Stimulated activated naive CD8-positive, alpha-beta T cell treated with anti-CD3 and anti-CD28 coated beads, Interleukin-15, Interleukin-2, amounts not matched to agents 100 ng/mL and 50 ng/mL, for 24 hours (primary cell): Measurements from ENCODE around the gene DLG2.

Source experiments
- H3K27ac Mint-ChIP-seq: one replicate; pipeline ENCODE4 v1.8.0; 2021; ENCODE audit warnings: mild to moderate bottlenecking, mixed read lengths
- H3K27me3 Mint-ChIP-seq: one replicate; pipeline ENCODE4 v1.8.0; 2021; ENCODE audit warnings: mixed read lengths
- H3K36me3 Mint-ChIP-seq: one replicate; pipeline ENCODE4 v1.8.0; 2021; ENCODE audit warnings: low read depth, mixed read lengths
- H3K4me1 Mint-ChIP-seq: one replicate; pipeline ENCODE4 v1.8.0; 2021; ENCODE audit warnings: low read depth, mixed read lengths
- H3K4me3 Mint-ChIP-seq: one replicate; pipeline ENCODE4 v1.8.0; 2021; ENCODE audit warnings: mild to moderate bottlenecking, mixed read lengths
- H3K9me3 Mint-ChIP-seq: one replicate; pipeline ENCODE4 v1.8.0; 2021; ENCODE audit warnings: mixed read lengths

DLG2 gene

DNA sequence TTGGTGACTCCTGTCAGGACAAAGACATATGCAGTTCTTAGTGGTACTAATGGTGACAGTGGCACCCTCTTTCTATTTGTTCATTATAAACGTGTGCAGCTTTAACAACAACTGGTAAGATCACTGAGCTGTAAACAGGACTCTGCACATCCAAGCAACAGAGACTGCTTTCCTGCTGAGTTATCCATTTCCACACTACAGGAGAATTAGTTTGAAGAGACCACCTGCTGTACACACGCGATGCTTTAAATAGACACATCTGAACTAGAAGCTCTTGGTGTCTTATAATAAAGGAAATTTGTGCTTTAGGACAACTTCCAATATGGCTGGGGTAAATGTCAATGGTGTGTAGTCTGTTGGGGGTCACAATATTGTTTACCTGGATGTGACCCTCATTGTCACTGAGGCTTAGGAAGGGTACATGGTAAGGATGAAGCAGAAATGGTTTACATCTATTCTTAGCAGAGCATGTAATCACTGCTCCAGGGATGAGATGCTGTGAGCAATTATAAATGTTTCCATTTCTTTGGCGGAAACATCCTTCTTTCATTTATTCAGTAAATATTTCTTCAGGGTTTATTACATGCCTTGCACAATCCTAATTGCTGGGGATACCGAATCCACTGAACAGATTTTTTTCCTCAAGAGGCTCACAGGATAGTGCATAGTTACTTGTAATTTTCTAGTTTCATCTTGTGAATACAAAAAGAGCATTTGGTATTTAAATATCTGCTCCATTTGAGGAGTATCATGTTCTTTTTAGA lies 1987.0 kb downstream of the DLG2 start:
- Mint-ChIP-seq H3K9me3 (peaks cover 4% of the 10 kb centered on the region), H3K27ac (no peak overlapping the region), H3K4me1 (no peaks in the 10 kb centered on the region), H3K36me3 (no peaks in the 10 kb centered on the region), H3K27me3 (peaks cover 8% of the 10 kb centered on the region), H3K4me3 (no peak overlapping the region)

DNA sequence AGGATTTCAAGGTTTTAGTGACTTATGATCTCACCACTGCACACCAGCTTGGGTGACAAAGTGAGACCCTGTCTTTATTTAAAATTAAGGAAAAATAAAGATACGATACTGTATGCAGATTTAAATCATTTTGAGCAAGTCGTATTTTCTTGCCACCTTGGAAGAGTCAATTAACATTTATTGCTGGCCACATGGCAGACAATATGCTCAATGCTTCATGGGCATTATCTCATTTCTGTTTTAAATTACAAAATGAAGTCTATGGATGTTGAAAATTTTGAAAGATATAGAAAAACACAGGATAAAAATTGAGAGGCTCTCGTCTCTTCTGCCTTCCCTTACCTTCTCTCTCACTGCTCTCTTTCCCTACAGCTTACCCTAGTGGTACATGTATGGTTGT lies 1992.0 kb downstream of the DLG2 start:
- Mint-ChIP-seq H3K27me3 (peaks cover 4% of the 10 kb centered on the region), H3K27ac (no peak overlapping the region), H3K9me3 (peaks cover 4% of the 10 kb centered on the region), H3K4me3 (no peak overlapping the region), H3K4me1 (no peaks in the 10 kb centered on the region), H3K36me3 (no peaks in the 10 kb centered on the region)

DNA sequence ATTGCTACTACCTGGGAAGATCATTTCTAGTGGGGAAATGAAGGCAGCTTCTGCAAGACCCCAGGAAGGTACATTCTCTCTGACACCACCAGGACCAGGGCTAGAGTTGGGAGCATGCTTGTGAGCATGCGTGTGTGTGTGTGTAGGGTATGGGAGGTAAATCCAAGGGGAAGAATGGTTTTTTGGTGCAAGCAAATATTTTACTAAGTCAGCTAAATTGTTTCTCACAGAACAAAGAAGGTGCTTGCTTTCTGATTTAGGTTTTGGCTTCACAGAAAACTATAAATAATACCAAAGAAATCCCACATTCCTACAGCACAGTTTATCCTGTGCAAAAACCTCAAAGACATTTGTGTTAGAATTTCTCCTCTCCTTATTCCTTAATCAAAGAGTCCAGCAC lies 1996.9 kb downstream of the DLG2 start:
- Mint-ChIP-seq H3K4me3 (no peak overlapping the region), H3K27me3 (peaks cover 4% of the 10 kb centered on the region), H3K27ac (no peak overlapping the region), H3K36me3 (no peaks in the 10 kb centered on the region), H3K4me1 (no peaks in the 10 kb centered on the region), H3K9me3 (no peaks in the 10 kb centered on the region)

DNA sequence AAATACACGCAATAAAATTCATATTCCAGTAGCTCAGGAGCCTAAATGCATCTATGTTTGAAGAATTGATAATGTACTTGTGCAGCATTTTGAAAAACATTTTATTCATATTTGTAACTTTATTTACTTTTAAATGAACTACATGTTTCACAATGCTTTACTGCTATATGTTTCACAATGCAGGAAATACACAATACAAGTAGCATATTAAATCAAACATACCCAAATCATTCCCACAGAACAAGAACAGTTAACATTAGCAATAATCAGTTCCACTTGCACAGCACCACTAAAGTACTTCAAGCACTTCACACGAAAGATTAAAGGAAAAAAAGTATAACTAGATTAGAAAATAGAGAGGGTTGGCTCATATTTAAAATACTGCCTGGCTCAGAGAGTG lies 1997.4 kb downstream of the DLG2 start:
- Mint-ChIP-seq H3K4me3 (no peak overlapping the region), H3K4me1 (no peaks in the 10 kb centered on the region), H3K9me3 (no peaks in the 10 kb centered on the region), H3K27me3 (peaks cover 4% of the 10 kb centered on the region), H3K27ac (no peak overlapping the region), H3K36me3 (no peaks in the 10 kb centered on the region)

DNA sequence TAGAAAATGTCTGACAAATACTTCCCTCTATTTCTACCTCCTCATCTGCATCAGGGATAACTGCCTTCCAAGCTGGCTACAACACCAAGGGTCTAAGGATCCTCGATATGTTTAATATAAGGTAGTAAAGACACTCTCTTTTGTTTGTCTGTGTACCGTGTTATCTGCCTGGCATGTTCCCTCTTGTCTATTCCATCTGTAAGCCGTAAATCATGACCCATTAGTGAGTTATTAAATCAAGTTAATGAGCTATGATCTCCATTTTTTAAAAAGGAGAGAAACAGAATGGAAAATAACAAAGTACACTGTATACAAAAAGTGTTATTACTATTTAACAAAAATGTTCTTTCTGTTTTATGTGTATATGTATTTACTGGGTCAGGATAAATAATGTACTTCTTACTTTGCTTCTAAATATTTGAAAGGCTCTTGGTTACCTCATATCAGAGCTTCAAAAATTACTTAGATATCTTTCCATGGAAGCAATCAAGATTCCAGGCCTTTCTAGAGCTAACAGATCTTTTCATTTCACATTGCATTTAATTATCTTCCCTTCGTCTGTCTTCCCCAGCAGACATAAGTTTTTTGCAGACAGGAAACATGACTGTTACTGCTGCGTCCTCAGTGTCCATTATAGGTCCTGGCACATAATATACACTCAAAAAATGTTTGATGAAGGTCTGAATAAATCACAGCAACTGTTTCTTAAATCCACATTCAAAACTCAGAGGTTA lies 1998.4 kb downstream of the DLG2 start:
- no peaks in the 10 kb centered on the region for H3K36me3 Mint-ChIP-seq
- peaks cover 4% of the 10 kb centered on the region for H3K27me3 Mint-ChIP-seq
- H3K9me3 Mint-ChIP-seq, result no peaks in the 10 kb centered on the region
- no peak overlapping the region for H3K4me3 Mint-ChIP-seq
- no peaks in the 10 kb centered on the region for H3K4me1 Mint-ChIP-seq
- no peak overlapping the region for H3K27ac Mint-ChIP-seq

DNA sequence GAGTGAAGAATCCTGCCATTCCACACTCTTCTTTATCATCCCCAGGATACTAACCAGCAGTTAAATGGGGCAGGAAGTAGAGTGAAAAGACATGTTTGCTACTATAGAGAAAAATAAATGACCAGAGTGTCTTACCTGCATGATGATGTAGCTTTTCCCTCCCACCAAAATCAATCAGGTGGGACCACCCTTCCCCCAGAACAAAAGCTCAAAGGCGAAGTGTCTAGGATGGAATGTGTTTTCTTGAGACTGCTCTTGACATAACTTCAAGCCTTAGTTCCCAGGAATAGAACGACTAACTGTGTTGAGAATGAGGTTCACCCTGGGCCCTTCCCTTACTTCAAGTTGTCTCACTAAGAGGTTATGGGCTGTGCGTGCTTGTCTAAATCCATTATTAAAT lies 2001.8 kb downstream of the DLG2 start:
- Mint-ChIP-seq H3K4me1 (no peaks in the 10 kb centered on the region), H3K9me3 (no peaks in the 10 kb centered on the region), H3K27me3 (peaks cover 4% of the 10 kb centered on the region), H3K4me3 (no peak overlapping the region), H3K27ac (no peak overlapping the region), H3K36me3 (no peaks in the 10 kb centered on the region)

DNA sequence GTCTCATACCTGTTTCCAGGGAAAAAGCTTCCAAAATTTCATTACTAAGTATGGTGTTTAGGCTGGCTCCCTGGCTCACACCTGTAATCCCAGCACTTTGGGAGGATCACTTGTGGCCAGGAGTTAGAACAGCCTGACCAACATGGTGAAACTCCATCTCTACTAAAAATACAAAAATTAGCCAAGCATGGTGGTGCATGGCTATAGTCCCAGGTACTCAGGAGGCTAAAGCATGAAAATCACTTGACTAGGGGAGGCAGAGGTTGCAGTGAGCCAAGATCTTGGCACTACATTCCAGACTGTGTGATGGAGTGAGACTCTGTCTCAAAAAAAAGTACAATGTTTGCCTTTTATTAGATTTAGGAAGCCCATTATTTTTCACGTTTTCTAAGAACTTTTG lies 2009.5 kb downstream of the DLG2 start:
- Mint-ChIP-seq H3K27me3 (no peaks in the 10 kb centered on the region), H3K4me1 (no peaks in the 10 kb centered on the region), H3K27ac (no peak overlapping the region), H3K36me3 (no peaks in the 10 kb centered on the region), H3K4me3 (no peak overlapping the region), H3K9me3 (no peaks in the 10 kb centered on the region)

DNA sequence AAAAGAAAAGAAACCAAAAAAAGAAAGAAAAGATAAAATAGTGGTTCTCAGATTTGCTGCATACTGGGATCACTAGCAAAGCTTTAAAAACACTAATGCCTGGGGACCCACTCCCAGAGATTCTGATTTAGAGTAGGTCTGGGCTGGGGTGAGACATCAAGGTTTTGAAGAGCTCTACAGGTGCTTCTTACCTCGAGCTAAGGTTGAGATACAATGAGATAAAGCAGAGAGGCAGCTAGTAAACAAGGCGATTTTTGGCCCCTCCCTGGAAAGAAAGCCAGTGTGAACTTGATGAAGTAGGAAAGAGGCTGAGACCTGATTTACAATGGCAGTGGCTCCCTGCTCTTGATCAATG lies 2013.4 kb downstream of the DLG2 start:
- Mint-ChIP-seq H3K27ac (no peak overlapping the region), H3K27me3 (peaks cover 11% of the 10 kb centered on the region), H3K4me3 (no peak overlapping the region), H3K9me3 (no peaks in the 10 kb centered on the region), H3K4me1 (no peaks in the 10 kb centered on the region), H3K36me3 (no peaks in the 10 kb centered on the region)

DNA sequence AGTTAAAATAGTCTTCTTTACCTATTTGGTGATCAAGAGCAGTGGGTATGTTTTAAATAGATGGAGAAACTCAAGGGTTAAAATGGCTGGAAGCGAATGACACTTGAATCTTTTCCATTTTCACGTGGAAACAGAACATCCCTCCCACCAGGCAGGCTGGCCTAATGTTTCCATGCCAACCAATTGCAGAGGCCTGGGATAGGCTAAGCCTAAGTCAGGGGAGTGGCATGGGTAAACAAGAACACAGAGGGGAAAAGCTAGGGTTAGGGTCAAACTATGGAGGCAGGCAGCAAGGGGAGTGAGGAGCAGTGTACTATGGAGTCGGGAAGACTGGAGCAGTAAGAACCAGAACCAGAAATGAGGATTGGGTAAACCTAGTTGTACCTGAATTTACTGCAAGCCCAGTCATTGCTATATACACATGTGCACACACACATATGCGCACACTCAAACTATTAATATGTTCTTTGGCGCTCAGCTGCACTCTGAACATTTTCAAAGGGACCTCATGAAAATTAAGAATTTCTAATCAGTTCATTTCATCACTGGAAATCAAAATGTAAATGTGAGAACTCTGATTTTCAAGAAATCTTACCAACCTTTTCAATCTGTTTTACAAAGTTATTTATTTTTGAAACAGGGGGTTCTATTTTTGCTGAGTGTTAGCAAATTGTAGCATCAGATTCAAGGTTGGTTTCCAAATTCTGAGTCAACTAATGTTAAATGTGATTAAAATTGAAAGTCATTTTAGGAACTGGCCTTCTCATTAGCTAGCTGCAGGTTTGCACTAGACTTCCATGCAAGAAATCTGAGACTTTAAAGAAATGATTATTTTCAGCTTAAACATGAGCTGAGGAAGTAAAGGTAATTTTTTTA lies 2014.0 kb downstream of the DLG2 start:
- H3K4me3 Mint-ChIP-seq, result no peak overlapping the region
- no peaks in the 10 kb centered on the region for H3K9me3 Mint-ChIP-seq
- H3K27me3 Mint-ChIP-seq, result peaks cover 11% of the 10 kb centered on the region
- H3K4me1 Mint-ChIP-seq, result no peaks in the 10 kb centered on the region
- H3K36me3 Mint-ChIP-seq, result no peaks in the 10 kb centered on the region
- H3K27ac Mint-ChIP-seq, result no peak overlapping the region

DNA sequence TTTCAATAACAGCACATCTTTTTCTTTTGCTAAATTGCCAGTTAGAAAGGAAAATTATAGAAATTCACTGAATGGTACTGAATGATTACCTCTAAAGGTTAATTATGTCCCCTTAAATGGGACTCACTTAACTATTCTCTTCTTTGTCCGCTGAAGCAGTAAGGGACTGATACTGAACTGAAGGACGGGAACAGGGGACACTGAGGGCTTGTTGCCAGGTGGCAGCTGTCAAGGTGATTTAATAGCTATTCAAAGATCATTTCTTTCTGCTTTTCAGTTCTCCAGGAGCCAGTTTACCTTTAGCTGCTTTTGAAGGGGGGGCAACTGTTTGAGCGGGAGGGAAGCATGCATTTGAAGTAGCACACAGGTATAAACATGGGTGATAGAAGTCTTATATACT lies 2015.5 kb downstream of the DLG2 start:
- H3K9me3 Mint-ChIP-seq, result no peaks in the 10 kb centered on the region
- no peaks in the 10 kb centered on the region for H3K4me1 Mint-ChIP-seq
- peaks cover 11% of the 10 kb centered on the region for H3K27me3 Mint-ChIP-seq
- H3K36me3 Mint-ChIP-seq, result no peaks in the 10 kb centered on the region
- no peak overlapping the region for H3K27ac Mint-ChIP-seq
- no peak overlapping the region for H3K4me3 Mint-ChIP-seq

DNA sequence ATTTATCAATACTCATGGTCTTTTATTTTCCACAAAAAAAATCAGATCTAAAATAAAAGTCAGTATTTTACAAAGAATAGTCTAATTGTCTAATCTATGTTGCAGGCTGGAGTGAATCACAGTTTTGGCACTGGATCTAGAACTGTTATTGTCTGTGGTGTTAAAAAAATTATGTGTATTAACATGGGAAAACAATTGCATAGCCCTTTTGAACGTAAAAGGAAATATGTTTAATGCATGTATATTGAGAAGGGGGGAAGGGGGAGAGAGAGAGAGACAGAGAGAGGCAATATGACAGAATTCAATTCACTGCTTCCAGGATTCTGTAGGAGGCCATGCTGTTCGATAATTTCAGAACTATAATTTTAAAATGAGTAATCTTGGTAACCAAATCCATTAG lies 2016.1 kb downstream of the DLG2 start:
- Mint-ChIP-seq H3K4me3 (no peak overlapping the region), H3K9me3 (no peaks in the 10 kb centered on the region), H3K27ac (no peak overlapping the region), H3K27me3 (peaks cover 11% of the 10 kb centered on the region), H3K36me3 (no peaks in the 10 kb centered on the region), H3K4me1 (no peaks in the 10 kb centered on the region)

DNA sequence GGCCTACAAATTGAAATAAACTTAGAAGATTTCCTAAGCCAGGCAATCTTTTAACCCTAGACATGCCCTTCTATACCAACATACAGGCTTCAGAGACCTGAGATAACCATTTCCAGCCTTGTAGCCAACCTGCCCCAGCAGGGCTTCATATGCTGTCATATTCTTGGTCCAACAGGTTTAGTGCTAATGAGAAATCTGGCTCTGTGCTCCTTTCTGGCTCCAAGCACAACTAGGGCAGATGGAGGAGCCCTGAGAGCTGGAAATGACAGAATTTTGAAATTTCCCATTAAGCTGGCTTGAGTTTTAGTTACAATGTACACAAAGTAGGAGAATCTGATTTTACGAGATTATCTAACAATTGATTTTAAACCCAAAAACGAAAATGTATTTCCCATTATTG lies 2018.0 kb downstream of the DLG2 start:
- no peaks in the 10 kb centered on the region for H3K4me1 Mint-ChIP-seq
- no peaks in the 10 kb centered on the region for H3K9me3 Mint-ChIP-seq
- H3K36me3 Mint-ChIP-seq, result no peaks in the 10 kb centered on the region
- H3K4me3 Mint-ChIP-seq, result no peak overlapping the region
- no peak overlapping the region for H3K27ac Mint-ChIP-seq
- H3K27me3 Mint-ChIP-seq, result peaks cover 11% of the 10 kb centered on the region

DNA sequence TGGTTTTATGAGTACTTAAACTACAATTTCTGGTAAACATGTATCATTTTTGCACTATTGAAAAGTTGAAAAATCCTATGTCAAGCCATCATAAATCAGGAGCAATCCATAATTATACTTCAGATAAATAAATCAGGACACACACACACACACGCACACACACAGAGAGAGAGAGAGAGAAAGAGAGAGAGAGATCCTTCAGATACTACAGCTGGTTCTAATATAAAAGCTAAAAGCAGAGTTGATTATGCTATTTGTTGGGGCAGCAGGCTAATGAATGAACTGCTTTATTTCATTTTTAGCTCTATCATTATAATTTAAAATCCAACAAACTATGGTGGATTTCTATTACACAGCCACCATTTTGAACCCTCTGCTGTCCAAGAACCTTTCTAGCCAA lies 2018.6 kb downstream of the DLG2 start:
- Mint-ChIP-seq H3K36me3 (no peaks in the 10 kb centered on the region), H3K27me3 (peaks cover 11% of the 10 kb centered on the region), H3K4me3 (no peak overlapping the region), H3K27ac (no peak overlapping the region), H3K9me3 (no peaks in the 10 kb centered on the region), H3K4me1 (no peaks in the 10 kb centered on the region)

DNA sequence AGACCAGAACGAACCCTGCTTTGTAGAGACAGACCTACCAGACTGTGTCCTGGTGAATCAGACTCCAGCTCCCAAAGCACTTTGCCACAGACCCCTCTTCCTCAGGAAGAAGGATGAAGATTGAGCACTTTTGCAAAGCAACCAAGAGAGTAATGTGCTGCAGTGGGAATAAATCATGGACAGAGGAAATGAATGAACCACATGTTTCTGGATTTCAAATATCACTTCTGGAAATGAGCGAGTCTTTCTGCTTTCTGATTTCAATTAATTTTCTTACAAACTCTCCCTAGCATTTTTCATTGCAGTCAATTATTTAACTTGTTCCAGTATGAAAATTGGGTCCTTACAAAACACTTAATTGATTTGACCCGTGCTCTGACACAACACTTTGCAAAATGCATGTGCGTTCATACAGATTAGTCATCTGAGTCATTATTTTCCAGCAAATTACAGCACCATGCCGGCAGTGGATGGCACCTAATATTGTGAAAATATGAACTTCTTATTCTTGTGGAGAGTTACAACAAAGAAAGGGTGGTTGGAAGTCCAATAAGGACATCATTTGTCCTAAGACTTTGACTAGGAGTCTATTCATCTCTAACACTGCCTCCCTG lies 2025.1 kb downstream of the DLG2 start:
- no peaks in the 10 kb centered on the region for H3K9me3 Mint-ChIP-seq
- no peak overlapping the region for H3K4me3 Mint-ChIP-seq
- H3K4me1 Mint-ChIP-seq, result no peaks in the 10 kb centered on the region
- no peak overlapping the region for H3K27ac Mint-ChIP-seq
- H3K27me3 Mint-ChIP-seq, result no peaks in the 10 kb centered on the region
- no peaks in the 10 kb centered on the region for H3K36me3 Mint-ChIP-seq
